ENCODE data around the gene THAP3.

- TF ChIP-seq POLR2A (IDR thresholded peaks at IDR 0.05; ENCODE audit: low read depth, low read length), result no peak
- TF ChIP-seq POLR2AphosphoS5 (IDR thresholded peaks at IDR 0.05; ENCODE audit: low read depth, low read length), result no peak
- TF ChIP-seq TAF1 (IDR thresholded peaks at IDR 0.05; ENCODE audit: borderline replicate concordance, low read depth, low read length), result no peak
Observed at GRCh38 chr1:6657138-6657537, 32.5 kb downstream of the THAP3 start.

Data from GM12892 (cell line).